HG02938 (cell line): Measurements from ENCODE around the gene IFNLR1.

Experiments
- ATAC-seq: cut with Tn5 transposase; IDR thresholded peaks from one replicate; pipeline ENCODE4 v1.9.1; 2021; ENCODE audit warnings: mild to moderate bottlenecking, moderate library complexity; ENCODE audit not compliant: unreplicated experiment

The IFNLR1 gene

DNA sequence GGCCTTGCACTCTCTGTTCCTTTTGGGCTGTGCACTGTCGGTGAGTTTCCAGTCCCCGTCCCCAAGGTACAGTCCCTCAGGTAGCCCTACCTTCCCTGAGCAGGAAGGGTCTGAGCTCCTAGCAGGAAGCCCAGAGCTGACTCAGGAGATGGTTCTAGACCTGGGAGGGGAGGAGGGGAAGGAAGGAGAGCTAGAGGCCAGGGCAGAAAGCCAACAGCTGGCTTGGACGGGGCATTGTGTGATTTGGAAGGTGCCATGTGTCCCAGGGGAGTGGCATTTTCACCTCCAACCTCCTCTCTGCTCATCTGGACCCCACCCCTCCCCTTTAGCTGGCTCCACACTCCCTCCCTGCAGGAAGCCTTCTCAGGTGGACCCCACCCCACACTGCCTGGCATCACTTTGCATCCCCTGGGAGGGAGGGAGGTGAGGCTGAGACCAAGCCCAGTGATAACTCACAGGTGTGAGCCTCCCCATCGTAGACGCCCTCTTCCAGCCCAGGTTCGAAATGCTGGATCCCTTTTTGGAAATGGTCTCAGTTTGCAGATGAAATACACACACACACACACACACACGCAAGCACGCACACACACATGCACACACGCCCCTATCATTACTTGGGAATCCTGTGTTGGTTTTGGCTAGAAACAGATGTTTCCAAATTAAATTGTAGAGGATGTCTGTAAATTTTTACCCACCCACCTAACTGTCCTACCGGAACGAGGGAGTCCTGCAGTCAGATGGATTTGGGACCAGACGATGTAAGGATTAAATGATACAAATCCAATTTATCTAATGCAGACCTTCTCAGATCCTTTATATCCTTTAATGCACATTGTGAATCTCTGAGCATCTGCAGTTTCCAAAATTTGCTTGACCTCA lies 19.7 kb upstream of the IFNLR1 start:
- no peak for ATAC-seq

- no peak for ATAC-seq
Measured at GRCh38 chr1:24206083-24206464, 19.0 kb upstream of the IFNLR1 start.

DNA sequence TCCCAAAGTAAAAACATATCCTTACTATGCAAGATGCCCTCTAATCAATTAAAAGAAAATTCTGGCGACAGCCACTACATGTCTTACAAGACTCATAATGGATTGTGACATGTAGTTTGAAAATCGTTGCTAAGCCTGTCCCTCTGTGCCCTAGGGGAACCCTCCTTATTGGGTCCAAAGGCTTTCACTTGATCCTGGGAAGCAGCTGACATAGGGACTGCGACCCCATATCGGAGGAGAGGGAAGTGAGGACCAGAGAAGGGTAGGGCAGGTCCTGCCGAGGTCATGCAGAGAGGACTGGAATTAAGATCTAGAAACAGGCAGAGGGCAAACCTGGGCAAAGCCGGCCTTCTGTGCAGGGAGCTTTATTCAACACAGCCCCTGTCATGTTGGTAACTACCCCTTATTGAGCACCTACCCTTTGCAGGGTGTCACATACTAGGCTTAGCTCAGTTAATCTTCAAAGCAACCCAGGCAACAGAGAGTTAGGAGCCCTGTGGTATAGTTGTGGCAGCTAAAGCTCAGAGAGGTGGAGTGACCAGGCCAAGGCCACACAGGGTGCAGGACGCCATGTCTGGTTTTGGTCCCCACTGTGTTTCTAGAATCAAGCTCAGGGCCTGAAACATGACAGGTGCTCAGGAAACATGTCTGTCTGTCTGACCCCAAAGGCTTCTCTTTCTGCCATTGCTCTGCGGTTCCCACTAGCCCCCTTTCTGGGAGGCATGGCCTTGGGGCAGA lies 18.4 kb upstream of the IFNLR1 start:
- ATAC-seq: no peak

GRCh38 chr1:24204116-24204515 lies 17.0 kb upstream of the IFNLR1 start:
- no peak for ATAC-seq

DNA sequence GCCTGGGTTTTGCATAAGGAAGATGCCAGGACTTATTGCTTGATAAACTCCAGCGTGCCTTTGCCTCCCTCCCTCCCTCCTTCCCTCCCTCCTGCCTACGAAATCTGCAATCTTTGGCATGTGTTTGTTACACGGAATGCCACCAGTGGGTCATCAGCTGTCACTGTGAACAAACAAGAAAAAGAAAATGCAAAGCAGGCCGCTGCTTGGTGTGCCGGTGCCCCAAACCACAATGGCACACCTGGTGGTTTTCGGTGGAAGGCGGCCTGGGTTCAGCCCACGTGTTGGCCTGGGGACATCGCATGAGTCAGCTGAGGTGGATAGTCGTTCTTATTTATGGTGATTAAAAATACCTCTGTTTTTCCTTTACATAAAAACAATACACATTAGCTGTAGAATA lies 16.3 kb upstream of the IFNLR1 start:
- no peak for ATAC-seq

DNA sequence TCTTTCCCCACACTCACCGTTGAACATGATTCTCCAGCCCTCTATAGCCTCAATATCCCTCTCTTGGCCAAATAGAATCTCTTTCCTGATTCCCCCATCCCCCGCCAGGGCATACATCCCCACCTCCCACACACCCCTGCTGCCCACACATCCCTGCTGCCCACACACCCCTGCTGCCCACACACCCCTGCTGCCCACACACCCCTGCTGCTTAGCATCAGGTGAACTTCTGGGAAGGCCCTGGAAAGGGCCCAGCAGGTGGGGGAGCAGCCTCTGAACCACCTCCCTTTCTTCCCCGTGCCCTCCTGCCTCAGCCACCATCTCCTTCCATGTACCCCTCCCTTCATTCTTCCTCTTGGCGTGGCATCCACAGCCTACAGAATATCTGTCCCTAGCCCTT lies 15.9 kb upstream of the IFNLR1 start:
- no peak for ATAC-seq

DNA sequence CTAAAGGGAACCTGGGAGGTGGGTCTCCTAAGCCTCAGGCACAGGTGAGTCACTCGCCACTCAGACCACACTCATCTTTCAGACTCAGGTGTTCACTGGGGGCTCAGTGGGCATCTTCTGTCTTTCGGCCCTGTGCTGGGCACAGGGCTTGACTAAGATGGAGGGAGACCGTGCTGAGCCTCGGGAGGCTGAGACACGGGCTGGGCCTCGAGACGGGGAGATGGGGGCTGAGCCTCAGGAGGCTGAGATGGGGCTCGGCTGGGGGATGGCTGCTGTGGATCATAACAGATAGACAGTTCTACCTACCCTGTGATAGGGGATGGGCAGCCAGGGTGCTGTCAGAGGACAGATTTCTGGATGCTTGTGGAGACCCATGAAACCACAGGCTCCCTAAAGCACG lies 15.5 kb upstream of the IFNLR1 start:
- ATAC-seq: no peak

GRCh38 chr1:24201941-24202440 lies 14.9 kb upstream of the IFNLR1 start:
- ATAC-seq: no peak

DNA sequence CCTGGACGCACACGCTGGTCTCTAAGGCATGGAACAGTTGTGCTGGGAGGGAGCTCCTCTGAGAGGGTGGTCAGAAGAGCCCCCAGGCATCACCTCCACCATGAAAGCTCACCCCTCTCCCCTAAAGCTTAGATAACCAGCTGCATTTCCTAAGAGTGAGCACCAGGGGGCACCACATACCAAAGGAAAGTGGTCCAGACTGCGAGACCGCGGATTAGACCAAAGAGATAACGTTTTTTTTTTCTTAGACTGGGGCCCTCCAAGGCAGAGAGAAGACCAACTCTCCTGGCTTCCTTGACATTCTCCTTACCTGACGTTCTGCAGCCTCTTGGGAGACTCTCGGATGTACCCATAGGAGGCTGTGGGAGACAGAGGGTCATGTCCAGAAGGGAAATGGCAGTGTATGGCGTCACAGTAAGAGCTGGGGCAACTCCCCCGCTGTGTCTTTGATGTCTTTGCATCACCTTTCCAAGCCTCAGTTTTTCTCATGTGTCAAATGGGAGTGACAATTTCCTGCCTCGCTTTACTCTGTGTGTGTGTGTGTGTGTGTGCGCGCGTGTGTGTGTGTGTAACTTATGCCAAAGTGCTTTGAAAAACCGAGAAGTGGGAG lies 12.3 kb upstream of the IFNLR1 start:
- ATAC-seq: no peak

- no peak for ATAC-seq
Measured at GRCh38 chr1:24198766-24199165, 11.7 kb upstream of the IFNLR1 start.

- no peak for ATAC-seq
Measured at GRCh38 chr1:24195874-24196273, 8.8 kb upstream of the IFNLR1 start.

- ATAC-seq: no peak
Measured at GRCh38 chr1:24195136-24195535, 8.0 kb upstream of the IFNLR1 start.

GRCh38 chr1:24193046-24193445 lies 6.0 kb upstream of the IFNLR1 start:
- ATAC-seq: no peak

DNA sequence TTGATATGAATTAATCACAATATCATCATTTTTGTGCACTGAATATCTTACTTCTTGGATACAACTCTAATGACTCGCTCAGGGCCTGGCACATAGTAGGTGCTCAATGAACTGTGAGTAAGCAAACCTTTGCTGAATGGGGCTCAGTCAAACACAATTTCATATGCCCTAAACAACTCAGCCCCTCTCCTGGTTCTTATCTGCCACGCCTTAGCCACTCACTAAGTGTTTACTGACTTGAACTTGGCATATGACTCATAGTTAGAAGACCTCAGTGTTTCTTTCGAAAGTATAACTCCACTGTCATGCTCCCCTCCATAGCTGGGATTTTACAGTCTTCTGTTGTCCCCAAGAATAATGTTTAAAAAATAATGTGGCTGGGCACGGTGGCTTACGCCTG lies 4.8 kb upstream of the IFNLR1 start:
- no peak for ATAC-seq

DNA sequence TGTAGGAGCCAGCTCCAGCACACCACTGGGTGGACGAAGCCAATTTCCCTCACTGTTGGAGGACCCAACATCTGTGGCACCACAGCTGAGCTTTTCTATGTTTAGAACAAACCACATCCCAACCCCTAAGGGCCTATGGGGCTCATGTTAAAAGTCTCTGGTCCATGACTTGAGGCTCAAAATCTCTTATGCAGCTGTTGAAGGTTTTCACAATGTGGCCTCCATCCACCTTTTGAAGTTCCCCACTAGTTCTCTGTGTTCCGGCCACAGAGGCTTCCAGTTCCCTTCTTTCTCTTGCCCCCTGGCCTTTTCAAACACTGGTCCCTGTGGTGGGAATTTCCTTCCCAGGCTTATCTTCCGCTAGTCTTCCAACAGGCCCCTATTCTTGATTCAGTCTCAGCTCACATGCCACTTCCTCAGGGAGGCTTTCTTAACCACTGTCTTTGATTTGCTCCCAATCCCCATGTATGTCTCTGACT lies 3.9 kb upstream of the IFNLR1 start:
- peak; percentile 50 for ATAC-seq

GRCh38 chr1:24189528-24189927 lies 2.4 kb upstream of the IFNLR1 start:
- ATAC-seq: no peak

GRCh38 chr1:24186711-24186992 lies 437 bp downstream of the IFNLR1 start:
- ATAC-seq: no peak

- no peak for ATAC-seq
Measured at GRCh38 chr1:24186031-24186710, 918 bp downstream of the IFNLR1 start.

DNA sequence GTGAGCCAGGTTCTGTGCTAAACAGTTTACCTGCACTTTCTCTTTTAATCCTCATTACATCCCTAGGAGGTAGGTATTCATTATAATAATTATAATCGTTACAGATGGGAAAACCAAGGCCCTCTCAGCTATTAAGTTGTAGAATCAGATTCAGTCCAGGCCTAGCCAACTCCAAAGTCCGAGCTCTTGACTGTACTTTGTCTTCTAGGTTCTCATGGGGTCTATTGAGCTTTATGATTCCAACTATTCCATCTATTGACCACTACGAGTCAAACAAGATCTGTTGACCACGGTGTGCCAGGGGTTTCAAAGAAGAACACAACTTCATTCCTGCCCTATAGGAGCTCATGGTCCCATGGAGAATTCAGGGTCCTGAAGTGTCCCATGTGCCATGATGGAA lies 2.0 kb downstream of the IFNLR1 start:
- no peak for ATAC-seq

DNA sequence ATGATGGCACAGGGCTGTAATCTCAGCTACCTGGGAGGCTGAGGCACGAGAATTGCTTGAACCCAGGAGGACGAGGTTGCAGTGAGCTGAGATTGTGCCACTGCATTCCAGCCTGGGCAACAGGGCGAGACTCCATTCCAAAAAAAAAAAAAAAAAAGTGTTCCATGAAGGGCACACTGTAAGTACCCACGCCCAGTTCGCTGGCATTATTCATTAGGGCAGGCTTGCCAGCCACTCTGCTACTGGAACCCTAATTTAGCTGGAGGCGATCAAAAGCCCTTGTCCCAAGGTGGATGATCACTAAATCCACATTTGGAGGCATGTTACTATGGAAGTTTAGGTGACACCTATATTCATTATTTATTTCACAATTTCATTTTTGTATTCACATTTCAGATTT lies 5.0 kb downstream of the IFNLR1 start:
- no peak for ATAC-seq

GRCh38 chr1:24181619-24182018 lies 5.5 kb downstream of the IFNLR1 start:
- no peak for ATAC-seq
